Measurements from ENCODE around the gene LPP. TPM values are rescaled to one million over a fixed set of nuclear protein-coding genes. Genes with fewer than 3 reads are reported as not detected.

LPP gene
- total and polyA plus RNA-seq, 2 of the 13 experiments (the other 11 are each of a cell fraction or from before 2014, with no cell fraction given), result 19.2 to 29.9 TPM

DNA sequence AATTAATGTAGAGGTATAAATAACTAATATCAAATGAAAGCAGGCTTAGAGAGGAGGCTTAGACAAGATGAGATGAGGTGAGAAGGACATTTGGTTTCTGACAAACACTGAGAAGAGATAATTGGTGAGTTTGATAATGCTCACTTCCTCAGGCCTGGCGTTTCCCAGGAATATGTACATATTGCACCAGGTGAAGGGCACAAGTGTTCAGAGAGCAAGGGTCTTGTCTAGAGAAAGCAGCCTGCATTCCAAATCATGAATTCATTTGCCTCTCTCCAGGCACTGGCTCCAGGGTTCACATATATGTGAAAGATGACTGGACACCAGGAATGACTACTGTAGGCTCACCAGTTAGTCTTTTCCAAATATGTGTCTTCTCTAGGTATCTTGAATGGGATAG, 48.0 kb upstream of the LPP start (continued):
- TF ChIP-seq AGO2 (optimal IDR thresholded peaks at IDR 0.05; ENCODE audit: low read depth, low read length), result no peak
- TF ChIP-seq, protein P1, sequence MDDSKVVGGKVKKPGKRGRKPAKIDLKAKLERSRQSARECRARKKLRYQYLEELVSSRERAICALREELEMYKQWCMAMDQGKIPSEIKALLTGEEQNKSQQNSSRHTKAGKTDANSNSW (CRISPR knock-in tag; IDR thresholded peaks at IDR 0.05; ENCODE audit: borderline replicate concordance), result no peak
- TF ChIP-seq, protein P2, sequence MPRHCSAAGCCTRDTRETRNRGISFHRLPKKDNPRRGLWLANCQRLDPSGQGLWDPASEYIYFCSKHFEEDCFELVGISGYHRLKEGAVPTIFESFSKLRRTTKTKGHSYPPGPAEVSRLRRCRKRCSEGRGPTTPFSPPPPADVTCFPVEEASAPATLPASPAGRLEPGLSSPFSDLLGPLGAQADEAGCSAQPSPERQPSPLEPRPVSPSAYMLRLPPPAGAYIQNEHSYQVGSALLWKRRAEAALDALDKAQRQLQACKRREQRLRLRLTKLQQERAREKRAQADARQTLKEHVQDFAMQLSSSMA (CRISPR knock-in tag; IDR thresholded peaks at IDR 0.05), result no peak
- TF ChIP-seq FOXA1 (IDR thresholded peaks at IDR 0.05), result no peak
- peak; percentile 48; the same call in 1 of the 2 replicates for TF ChIP-seq FOXA1 (CRISPR knock-in tag; IDR thresholded peaks at IDR 0.05)
- no peak for TF ChIP-seq ZNF780A (CRISPR knock-in tag; IDR thresholded peaks at IDR 0.05)
- TF ChIP-seq ZBTB20 (CRISPR knock-in tag; IDR thresholded peaks at IDR 0.05; ENCODE audit: borderline replicate concordance, low read depth), result no peak
- peak; percentile 13; the same call in 1 of the 2 replicates for TF ChIP-seq CEBPB (IDR thresholded peaks at IDR 0.05; ENCODE audit: borderline replicate concordance, low read depth, low read length)
- no peak for TF ChIP-seq TAF15 (IDR thresholded peaks at IDR 0.05; ENCODE audit: low read depth, low read length, poor library complexity, severe bottlenecking)
- no peak for TF ChIP-seq ZFP41 (CRISPR knock-in tag; IDR thresholded peaks at IDR 0.05; ENCODE audit: borderline replicate concordance)
- TF ChIP-seq KLF13 (CRISPR knock-in tag; IDR thresholded peaks at IDR 0.05), result no peak
- TF ChIP-seq CCDC6 (CRISPR knock-in tag; IDR thresholded peaks at IDR 0.05), result no peak
- TF ChIP-seq, protein P3, sequence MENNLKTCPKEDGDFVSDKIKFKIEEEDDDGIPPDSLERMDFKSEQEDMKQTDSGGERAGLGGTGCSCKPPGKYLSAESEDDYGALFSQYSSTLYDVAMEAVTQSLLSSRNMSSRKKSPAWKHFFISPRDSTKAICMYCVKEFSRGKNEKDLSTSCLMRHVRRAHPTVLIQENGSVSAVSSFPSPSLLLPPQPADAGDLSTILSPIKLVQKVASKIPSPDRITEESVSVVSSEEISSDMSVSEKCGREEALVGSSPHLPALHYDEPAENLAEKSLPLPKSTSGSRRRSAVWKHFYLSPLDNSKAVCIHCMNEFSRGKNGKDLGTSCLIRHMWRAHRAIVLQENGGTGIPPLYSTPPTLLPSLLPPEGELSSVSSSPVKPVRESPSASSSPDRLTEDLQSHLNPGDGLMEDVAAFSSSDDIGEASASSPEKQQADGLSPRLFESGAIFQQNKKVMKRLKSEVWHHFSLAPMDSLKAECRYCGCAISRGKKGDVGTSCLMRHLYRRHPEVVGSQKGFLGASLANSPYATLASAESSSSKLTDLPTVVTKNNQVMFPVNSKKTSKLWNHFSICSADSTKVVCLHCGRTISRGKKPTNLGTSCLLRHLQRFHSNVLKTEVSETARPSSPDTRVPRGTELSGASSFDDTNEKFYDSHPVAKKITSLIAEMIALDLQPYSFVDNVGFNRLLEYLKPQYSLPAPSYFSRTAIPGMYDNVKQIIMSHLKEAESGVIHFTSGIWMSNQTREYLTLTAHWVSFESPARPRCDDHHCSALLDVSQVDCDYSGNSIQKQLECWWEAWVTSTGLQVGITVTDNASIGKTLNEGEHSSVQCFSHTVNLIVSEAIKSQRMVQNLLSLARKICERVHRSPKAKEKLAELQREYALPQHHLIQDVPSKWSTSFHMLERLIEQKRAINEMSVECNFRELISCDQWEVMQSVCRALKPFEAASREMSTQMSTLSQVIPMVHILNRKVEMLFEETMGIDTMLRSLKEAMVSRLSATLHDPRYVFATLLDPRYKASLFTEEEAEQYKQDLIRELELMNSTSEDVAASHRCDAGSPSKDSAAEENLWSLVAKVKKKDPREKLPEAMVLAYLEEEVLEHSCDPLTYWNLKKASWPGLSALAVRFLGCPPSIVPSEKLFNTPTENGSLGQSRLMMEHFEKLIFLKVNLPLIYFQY (CRISPR knock-in tag; IDR thresholded peaks at IDR 0.05; ENCODE audit: borderline replicate concordance), result no peak
- TF ChIP-seq ZNF660 (CRISPR knock-in tag; IDR thresholded peaks at IDR 0.05; ENCODE audit: borderline replicate concordance, low read depth), result no peak
- TF ChIP-seq, protein P4, sequence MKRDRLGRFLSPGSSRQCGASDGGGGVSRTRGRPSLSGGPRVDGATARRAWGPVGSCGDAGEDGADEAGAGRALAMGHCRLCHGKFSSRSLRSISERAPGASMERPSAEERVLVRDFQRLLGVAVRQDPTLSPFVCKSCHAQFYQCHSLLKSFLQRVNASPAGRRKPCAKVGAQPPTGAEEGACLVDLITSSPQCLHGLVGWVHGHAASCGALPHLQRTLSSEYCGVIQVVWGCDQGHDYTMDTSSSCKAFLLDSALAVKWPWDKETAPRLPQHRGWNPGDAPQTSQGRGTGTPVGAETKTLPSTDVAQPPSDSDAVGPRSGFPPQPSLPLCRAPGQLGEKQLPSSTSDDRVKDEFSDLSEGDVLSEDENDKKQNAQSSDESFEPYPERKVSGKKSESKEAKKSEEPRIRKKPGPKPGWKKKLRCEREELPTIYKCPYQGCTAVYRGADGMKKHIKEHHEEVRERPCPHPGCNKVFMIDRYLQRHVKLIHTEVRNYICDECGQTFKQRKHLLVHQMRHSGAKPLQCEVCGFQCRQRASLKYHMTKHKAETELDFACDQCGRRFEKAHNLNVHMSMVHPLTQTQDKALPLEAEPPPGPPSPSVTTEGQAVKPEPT (CRISPR knock-in tag; IDR thresholded peaks at IDR 0.05; ENCODE audit: low read depth), result no peak
- TF ChIP-seq ZNF543 (CRISPR knock-in tag; IDR thresholded peaks at IDR 0.05), result no peak
- TF ChIP-seq ZFYVE20 (CRISPR knock-in tag; IDR thresholded peaks at IDR 0.05; ENCODE audit: borderline replicate concordance, low read depth), result no peak
- no peak for TF ChIP-seq ZNF3 (CRISPR knock-in tag; IDR thresholded peaks at IDR 0.05)
- no peak for TF ChIP-seq TGIF2 (CRISPR knock-in tag; IDR thresholded peaks at IDR 0.05)
- TF ChIP-seq NR2F6 (IDR thresholded peaks at IDR 0.05), result 0 out of 2 replicates have a peak, but pooled peaks have one; percentile 13
- TF ChIP-seq NR2F6 (CRISPR knock-in tag; IDR thresholded peaks at IDR 0.05), result peak; percentile 24; the same call in 1 of the 2 replicates
